Esophagus (tissue), 2 donors: ENCODE measurements around the gene PDLIM3. TPM values are rescaled to one million over a fixed set of nuclear protein-coding genes. Genes with fewer than 3 reads are reported as not detected.

Experiments used
- H3K27ac ChIP-seq, 2 donors: one replicate each; pipeline ENCODE4 v1.5.1; 2013; ENCODE audit warnings: low read depth in 2 of 2, mild to moderate bottlenecking in 2 of 2, inconsistent platforms in 1 of 2, low read length in 1 of 2, moderate library complexity in 1 of 2
- H3K27me3 ChIP-seq, 2 donors: one replicate each; pipeline ENCODE4 v1.6.1; 2013; ENCODE audit warnings: low read length in 2 of 2, control low read depth in 1 of 2, mild to moderate bottlenecking in 1 of 2; ENCODE audit not compliant: insufficient read depth in 2 of 2, control insufficient read depth in 1 of 2
- H3K36me3 ChIP-seq, 2 donors: one replicate each; pipeline ENCODE4 v1.6.1; 2013; ENCODE audit warnings: low read length in 1 of 2; ENCODE audit not compliant: control insufficient read depth in 2 of 2, insufficient read depth in 2 of 2
- H3K4me1 ChIP-seq, 2 donors: one replicate each; pipeline ENCODE4 v1.6.1; 2013; ENCODE audit warnings: low read length in 1 of 2; ENCODE audit not compliant: control insufficient read depth in 2 of 2, insufficient read depth in 2 of 2
- H3K4me3 ChIP-seq, 2 donors: one replicate each; pipeline ENCODE4 v1.5.1; 2013; ENCODE audit warnings: low read length in 2 of 2, mild to moderate bottlenecking in 2 of 2, low read depth in 1 of 2, moderate library complexity in 1 of 2
- H3K9me3 ChIP-seq, 2 donors: one replicate each; pipeline ENCODE4 v1.6.1; 2013; ENCODE audit warnings: mild to moderate bottlenecking in 2 of 2, low read depth in 1 of 2, low read length in 1 of 2, moderate library complexity in 1 of 2; ENCODE audit not compliant: control insufficient read depth in 2 of 2, insufficient read depth in 1 of 2
- WGBS, 2 donors: extraction: QIAGEN DNeasy Blood & Tissue Kit; methylation state at CpG; one replicate each; pipeline ENCODE4 v1.1.7; 2013; 5-methylcytosine and 5-hydroxymethylcytosine counted together
- polyA plus RNA-seq, 2 donors: library from polyadenylated mRNA; stranded (reverse); fragments of 200-250 nt; gene quantifications; one replicate each; pipeline ENCODE4 v1.2.3, GENCODE V29; 2013
- donor health status: healthy with polysubstance abuse.
- donor health status: Bipolar disorder and iron deficiency.

Gene PDLIM3, protein sequence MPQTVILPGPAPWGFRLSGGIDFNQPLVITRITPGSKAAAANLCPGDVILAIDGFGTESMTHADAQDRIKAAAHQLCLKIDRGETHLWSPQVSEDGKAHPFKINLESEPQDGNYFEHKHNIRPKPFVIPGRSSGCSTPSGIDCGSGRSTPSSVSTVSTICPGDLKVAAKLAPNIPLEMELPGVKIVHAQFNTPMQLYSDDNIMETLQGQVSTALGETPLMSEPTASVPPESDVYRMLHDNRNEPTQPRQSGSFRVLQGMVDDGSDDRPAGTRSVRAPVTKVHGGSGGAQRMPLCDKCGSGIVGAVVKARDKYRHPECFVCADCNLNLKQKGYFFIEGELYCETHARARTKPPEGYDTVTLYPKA
- polyA plus RNA-seq, result 10 to 100 TPM; 24.2 to 62.8 TPM

DNA sequence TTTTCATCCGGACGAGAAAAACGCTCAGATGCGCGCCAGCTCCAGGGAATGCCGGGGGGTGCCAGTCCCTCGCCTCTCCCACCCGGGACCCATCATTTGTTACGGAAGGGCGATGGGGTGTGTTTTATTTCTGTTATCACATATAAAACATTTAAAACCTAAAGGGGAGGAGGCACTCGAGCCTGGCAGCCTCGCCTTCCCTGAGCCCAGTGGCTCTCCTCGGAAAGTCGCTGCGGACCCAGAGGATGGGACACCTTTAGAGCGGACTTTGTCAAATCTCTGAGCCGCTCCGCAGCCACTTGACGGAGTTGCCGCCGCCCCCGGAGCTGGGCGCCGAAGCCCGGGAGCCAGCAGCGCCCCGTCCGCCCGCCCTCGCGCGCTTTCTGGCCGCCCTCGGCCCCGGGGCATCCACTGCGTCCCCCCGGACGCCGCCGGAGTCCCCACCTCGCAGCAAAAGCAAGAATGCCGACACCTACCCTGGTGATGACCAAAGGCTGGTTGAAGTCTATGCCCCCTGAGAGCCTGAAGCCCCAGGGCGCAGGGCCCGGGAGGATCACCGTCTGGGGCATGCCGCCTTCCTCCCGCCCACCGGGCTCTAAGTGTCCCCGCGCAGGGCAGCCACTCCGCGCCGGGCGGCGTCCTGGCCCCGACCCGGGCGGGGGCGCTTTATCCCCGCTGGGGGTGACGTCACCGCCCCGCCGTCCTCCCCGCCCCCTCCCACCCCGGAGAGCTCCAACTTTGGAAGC, at the start of gene PDLIM3:
PDLIM3 (minus strand) TSS at position 642 of the 746 bp plus-strand sequence; CDS start at position 569, 73 bp downstream.
- Histone ChIP-seq H3K36me3 (no peaks in the 10 kb centered on the region), H3K9me3 (no peaks in the 10 kb centered on the region), H3K27me3 (no peaks in the 10 kb centered on the region), H3K4me1 (no peaks in the 10 kb centered on the region), H3K27ac (peak within 1 kb of the TSS; percentile 90 to 91), H3K4me3 (peak within 1 kb of the TSS; percentile 60 to 64)
- 1% methylated on average over 53 to 66 of the region's 66 CpGs for WGBS, 2 donors

DNA sequence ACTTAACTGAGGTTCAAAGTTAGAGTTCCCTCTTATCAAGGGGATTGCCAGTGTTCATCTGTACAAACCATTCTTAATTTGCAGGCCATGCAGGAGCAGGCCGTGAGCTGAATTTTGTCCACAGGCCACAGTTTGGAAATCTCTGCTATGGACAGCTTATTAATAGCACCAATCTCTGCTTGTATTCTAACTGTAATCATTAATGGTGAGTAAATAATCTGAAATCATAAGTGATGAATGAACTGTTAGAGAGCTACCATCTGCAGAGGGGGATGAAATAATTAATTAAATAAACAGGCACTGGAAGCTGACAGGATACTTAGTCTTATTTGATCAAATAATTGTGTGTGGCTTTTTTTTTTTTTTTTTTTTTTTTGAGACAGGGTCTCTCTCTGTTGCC, 48.5 kb upstream of the PDLIM3 start:
- Histone ChIP-seq H3K36me3 (no peaks in the 10 kb centered on the region), H3K27ac (no peak overlapping the region), H3K4me3 (no peak overlapping the region), H3K9me3 (no peaks in the 10 kb centered on the region), H3K4me1 (peaks cover 0 to 3% of the 10 kb centered on the region in 2 donors), H3K27me3 (no peaks in the 10 kb centered on the region)
- 73 to 87% methylated on average over 1 of the region's 1 CpG for WGBS, 2 donors

DNA sequence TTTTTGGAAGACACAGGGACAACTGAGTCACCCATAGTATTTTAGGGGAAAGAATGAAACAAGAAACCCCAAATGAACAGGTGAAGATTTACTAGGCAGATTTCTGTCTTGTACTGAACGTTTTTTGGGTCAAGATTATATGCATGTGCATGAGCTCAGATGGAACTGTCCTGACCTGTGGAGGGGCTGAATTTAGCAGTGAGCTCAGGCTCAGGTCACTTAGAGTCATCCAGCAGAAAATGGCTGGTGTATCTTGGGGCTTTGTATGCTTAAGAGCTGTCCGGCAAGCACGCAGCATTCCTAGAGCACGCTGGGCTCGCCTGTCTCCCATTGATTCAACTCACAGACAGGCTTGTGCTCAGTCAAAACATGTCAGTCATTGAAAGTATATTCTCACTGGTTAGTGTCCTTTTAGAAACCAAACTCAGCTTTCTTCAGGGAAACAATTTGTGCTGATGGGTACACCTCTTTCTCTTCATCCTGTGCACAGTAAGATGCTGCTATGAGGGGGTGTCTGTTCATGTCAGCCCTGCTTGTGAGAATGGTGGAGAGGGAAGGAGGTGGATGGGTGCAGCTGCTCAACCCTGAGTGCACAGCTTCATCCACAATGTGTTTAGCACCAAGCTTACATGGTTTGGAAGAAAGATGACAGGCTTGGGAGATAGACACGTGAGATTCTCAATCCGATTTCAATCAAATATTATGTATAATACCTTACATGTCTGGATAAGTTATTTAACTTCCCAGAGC, 47.5 kb upstream of the PDLIM3 start:
- H3K36me3 ChIP-seq, result no peaks in the 10 kb centered on the region
- 72% methylated on average over 7 of the region's 7 CpGs for WGBS, 2 donors
- H3K27me3 ChIP-seq, result no peaks in the 10 kb centered on the region
- no peak overlapping the region for H3K27ac ChIP-seq
- H3K4me1 ChIP-seq, result peaks cover 0 to 3% of the 10 kb centered on the region in 2 donors
- H3K4me3 ChIP-seq, result no peak overlapping the region
- H3K9me3 ChIP-seq, result no peaks in the 10 kb centered on the region

DNA sequence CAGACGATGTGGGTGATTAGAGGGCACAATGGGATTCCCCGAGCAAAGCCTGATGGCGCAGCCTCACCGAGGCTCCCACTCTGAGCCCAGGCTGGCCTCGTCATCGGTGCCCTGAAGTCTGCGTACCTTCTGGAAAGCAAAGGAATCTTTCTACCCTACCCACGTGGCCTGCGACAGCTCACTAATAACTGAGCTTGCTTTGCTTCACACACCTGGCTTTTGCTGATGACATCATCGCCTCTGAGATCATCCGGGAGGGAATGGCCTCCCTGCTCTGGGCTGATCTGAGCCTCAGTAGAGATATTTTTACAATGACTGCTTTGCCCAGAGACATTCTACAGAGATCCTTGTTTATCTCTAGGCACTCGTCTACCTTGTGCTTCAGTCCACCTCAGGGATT, 45.4 kb upstream of the PDLIM3 start:
- no peak overlapping the region for H3K27ac ChIP-seq
- H3K36me3 ChIP-seq, result no peaks in the 10 kb centered on the region
- H3K9me3 ChIP-seq, result no peaks in the 10 kb centered on the region
- H3K27me3 ChIP-seq, result no peaks in the 10 kb centered on the region
- 80 to 86% methylated on average over 12 of the region's 12 CpGs for WGBS, 2 donors
- no peak overlapping the region for H3K4me3 ChIP-seq
- H3K4me1 ChIP-seq, result no peaks in the 10 kb centered on the region

DNA sequence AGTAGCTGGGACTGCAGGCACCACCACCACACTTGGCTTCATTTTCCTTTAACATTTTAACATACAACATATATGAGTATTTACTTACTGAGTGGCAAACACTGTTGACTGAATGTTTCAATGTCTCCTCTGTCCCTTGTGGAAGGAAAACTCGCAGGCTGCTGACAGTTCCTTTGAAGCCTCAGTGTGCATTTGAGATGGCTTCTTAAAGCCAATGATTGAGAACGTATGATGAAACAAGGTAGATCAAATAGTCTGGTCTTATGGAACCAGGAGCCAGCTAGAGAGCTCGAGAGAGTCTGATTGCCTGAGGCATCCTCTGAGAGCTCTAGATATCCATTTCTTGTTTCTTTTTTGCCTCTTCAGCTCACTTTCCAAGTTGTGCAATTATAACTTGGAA, 43.0 kb upstream of the PDLIM3 start:
- WGBS, 2 donors, result 69 to 76% methylated on average over 3 of the region's 3 CpGs

DNA sequence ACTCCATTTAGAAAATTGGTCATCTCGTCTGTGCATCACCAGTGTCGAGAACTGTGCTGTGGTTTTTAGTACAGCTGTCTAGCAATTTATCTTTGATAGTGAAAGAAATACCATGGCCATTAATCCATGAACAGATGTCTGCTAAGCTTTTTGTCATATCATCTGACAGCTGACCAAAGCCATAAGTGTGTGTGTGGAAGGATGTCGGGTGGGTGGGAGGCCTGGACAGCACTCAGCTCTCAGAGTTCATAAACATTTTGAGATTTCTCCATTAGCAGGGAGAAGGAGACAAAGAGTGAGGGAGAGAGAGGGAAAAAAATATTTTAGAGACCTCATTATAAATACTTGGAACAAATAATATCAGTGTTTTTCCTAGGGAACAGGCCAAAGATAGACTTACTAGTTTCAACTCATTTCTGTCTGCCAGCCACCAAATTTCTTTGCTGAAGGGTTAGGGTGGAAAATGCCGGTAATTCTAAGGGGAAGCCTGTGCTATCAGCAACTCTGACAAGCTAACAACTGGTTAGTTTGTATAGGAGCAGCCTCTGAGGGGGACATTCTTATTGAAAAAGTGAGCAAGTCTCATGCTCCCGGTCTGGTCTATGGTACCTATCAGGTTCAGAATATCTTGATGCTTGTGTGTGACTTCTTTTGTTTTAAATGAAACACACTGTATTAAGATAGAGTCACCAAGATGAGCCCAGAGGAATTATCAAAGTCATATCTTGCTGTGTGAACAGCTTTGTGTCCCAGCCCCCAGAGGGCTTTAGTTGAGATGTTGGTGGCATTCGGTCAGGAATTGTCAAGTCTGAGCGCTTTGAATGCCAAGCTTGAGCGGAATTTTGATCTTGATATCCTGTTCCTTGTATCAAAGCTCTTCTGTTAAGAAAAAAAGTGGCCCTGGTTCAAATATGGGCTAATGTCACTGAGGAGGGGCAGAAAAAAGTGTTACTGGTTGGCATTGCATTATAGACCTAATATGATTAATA, 41.9 kb upstream of the PDLIM3 start:
- Histone ChIP-seq H3K27ac (peak overlapping the region in 1 of 2 donors; percentile 64), H3K9me3 (no peaks in the 10 kb centered on the region), H3K36me3 (no peaks in the 10 kb centered on the region), H3K4me1 (peaks cover 2 to 5% of the 10 kb centered on the region in 2 donors), H3K4me3 (no peak overlapping the region), H3K27me3 (no peaks in the 10 kb centered on the region)
- 72 to 73% methylated on average over 8 of the region's 8 CpGs for WGBS, 2 donors

More for the DNA sequence above, 43.0 kb upstream of the PDLIM3 start:
- no peak overlapping the region for H3K27ac ChIP-seq
- no peak overlapping the region for H3K4me3 ChIP-seq
- no peaks in the 10 kb centered on the region for H3K9me3 ChIP-seq
- H3K27me3 ChIP-seq, result no peaks in the 10 kb centered on the region
- peaks cover 2 to 5% of the 10 kb centered on the region in 2 donors for H3K4me1 ChIP-seq
- H3K36me3 ChIP-seq, result no peaks in the 10 kb centered on the region

DNA sequence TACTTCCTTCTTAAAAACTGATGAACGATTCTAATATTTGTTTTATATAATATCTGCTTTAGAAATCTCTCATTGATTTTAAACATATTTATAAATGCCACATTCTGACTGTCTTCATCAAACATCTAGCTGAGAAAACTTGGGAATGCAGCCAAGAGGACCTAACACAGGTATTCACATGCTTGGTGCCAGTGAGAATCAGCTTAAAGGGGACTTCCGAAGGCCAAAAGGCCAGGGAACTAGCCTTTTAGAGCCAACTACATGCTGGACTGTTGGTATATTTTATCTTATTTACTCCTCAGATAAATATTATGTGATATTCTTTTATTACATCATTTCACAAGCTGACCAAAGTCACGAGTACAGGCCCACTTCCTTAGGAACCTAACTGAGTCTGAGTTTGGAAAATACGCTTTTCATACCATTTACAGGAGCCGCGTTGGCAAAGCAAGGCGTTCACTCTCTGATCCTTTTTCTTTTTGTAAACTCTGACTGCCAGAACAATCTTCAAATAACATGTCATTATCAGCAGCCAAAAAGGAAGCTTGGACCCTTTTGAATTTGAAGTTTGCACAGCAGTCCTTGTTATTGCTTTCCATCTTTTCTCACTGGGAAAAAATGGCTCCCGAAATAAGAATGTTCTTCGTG, 41.1 kb upstream of the PDLIM3 start:
- Histone ChIP-seq H3K36me3 (no peaks in the 10 kb centered on the region), H3K27ac (peak overlapping the region; percentile 64 to 75), H3K9me3 (no peaks in the 10 kb centered on the region), H3K4me1 (peaks cover 2 to 5% of the 10 kb centered on the region in 2 donors), H3K4me3 (no peak overlapping the region), H3K27me3 (no peaks in the 10 kb centered on the region)
- WGBS, 2 donors, result 51 to 61% methylated on average over 9 of the region's 9 CpGs

DNA sequence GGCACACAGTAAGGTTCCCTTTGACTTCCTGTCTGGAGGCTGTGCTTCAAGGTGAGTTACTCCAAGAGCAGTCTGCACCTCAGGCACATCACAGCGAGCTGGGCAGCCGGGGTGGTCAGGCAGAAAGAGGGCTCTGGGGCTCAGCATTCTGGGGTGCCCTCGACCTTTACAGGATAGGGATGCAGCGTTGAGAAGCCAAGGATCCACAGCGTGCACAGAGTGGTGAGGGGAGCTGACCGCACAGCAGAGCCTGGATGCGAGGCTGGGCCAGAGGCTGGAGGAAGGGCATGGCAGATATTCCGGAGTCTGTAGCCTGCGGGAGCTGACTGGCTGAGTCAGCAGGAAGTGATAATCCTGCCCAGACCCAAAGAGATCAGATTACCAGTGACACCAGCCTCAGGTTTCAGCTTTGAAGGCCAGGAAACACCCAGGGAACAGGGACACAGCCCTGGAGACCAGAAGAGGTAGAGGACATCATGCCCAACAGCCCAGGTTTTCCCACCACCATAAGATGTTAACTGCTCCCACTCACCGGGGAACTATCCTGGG, 38.4 kb upstream of the PDLIM3 start:
- peak overlapping the region in 1 of 2 donors; percentile 38 for H3K27ac ChIP-seq
- H3K4me1 ChIP-seq, result peaks cover 2 to 5% of the 10 kb centered on the region in 2 donors
- H3K9me3 ChIP-seq, result no peaks in the 10 kb centered on the region
- no peak overlapping the region for H3K4me3 ChIP-seq
- H3K27me3 ChIP-seq, result no peaks in the 10 kb centered on the region
- WGBS, 2 donors, result 54 to 59% methylated on average over 10 of the region's 10 CpGs
- H3K36me3 ChIP-seq, result no peaks in the 10 kb centered on the region
